Activated naive CD8-positive, alpha-beta T cell treated with anti-CD3 and anti-CD28 coated beads, Interleukin-2, amount 50 U/mL, for 16 hours (primary cell): ENCODE results near the gene GPR142.

Experiments
- DNase-seq: peaks from one replicate; pipeline ENCODE4 v3.0.0-alpha.2; 2020; ENCODE audit warnings: low read depth, low spot score

GPR142 gene

GRCh38 chr17:74344658-74345057 lies 22.6 kb upstream of the GPR142 start:
- DNase-seq = no peak

GRCh38 chr17:74345433-74346241 lies 21.7 kb upstream of the GPR142 start:
- no peak for DNase-seq

- no peak for DNase-seq
Measured at GRCh38 chr17:74347646-74348045, 19.7 kb upstream of the GPR142 start.

- no peak for DNase-seq
Measured at GRCh38 chr17:74349120-74349519, 18.2 kb upstream of the GPR142 start.

- no peak for DNase-seq
Measured at GRCh38 chr17:74350486-74350885, 16.8 kb upstream of the GPR142 start.

- DNase-seq = no peak
Measured at GRCh38 chr17:74351552-74352210, 15.6 kb upstream of the GPR142 start.

- DNase-seq = no peak
Measured at GRCh38 chr17:74353446-74354060, 13.8 kb upstream of the GPR142 start.

- no peak for DNase-seq
Measured at GRCh38 chr17:74354123-74354522, 13.2 kb upstream of the GPR142 start.

- DNase-seq = no peak
Measured at GRCh38 chr17:74354561-74354960, 12.7 kb upstream of the GPR142 start.

- no peak for DNase-seq
Measured at GRCh38 chr17:74355065-74355464, 12.2 kb upstream of the GPR142 start.

GRCh38 chr17:74356646-74357465 lies 10.4 kb upstream of the GPR142 start:
- DNase-seq = no peak

GRCh38 chr17:74357466-74357809 lies 9.9 kb upstream of the GPR142 start:
- no peak for DNase-seq

GRCh38 chr17:74358697-74359096 lies 8.6 kb upstream of the GPR142 start:
- DNase-seq = no peak

GRCh38 chr17:74359916-74360315 lies 7.4 kb upstream of the GPR142 start:
- DNase-seq = no peak

- no peak for DNase-seq
Measured at GRCh38 chr17:74360899-74361229, 6.4 kb upstream of the GPR142 start.

GRCh38 chr17:74361230-74362068 lies 5.9 kb upstream of the GPR142 start, which contains the start of gene BTBD17:
Gene BTBD17, minus strand, starts transcription at chr17:74361868. Its CDS starts 49 bp downstream, at chr17:74361819.
- no peak for DNase-seq

- no peak for DNase-seq
Measured at GRCh38 chr17:74362069-74362405, 5.3 kb upstream of the GPR142 start.

GRCh38 chr17:74362810-74363498 lies 4.4 kb upstream of the GPR142 start:
- DNase-seq = no peak

- peak; percentile 49 for DNase-seq
Measured at GRCh38 chr17:74368341-74369081, 1.2 kb downstream of the GPR142 start.

GRCh38 chr17:74369221-74369620 lies 1.9 kb downstream of the GPR142 start:
- DNase-seq = peak; percentile 27
